ENCODE results near the gene AKT2. TPM values are rescaled to one million over a fixed set of nuclear protein-coding genes. Genes with fewer than 3 reads are reported as not detected.

AKT2 gene
- total and polyA plus RNA-seq, 10 of the 15 experiments (the other 5 are each of a cell fraction or from before 2014, with no cell fraction given), result 1.0 to 185 (median 71.5) TPM

GRCh38 chr19:40285353-40286234 lies 449 bp upstream of the AKT2 start (continued):
- TF ChIP-seq CREB1 (IDR thresholded peaks at IDR 0.05; ENCODE audit: low read depth), result peak; percentile 85
- TF ChIP-seq MAX (IDR thresholded peaks at IDR 0.05; ENCODE audit: low read depth, low read length), result no peak
- TF ChIP-seq E2F4 (IDR thresholded peaks at IDR 0.05; ENCODE audit: low read depth, low read length), result no peak
- TF ChIP-seq EED (IDR thresholded peaks at IDR 0.05; ENCODE audit: low read depth), result no peak
- no peak; the same call in 1 of the 2 replicates for TF ChIP-seq CHD2 (IDR thresholded peaks at IDR 0.05; ENCODE audit: borderline replicate concordance, low read depth, low read length)
- TF ChIP-seq DPF2 (IDR thresholded peaks at IDR 0.05), result peak; percentile 30; the same call in 1 of the 2 replicates
- no peak for TF ChIP-seq EZH2 (IDR thresholded peaks at IDR 0.05; ENCODE audit: borderline replicate concordance, control insufficient read depth, low read depth, low read length)
- TF ChIP-seq ASH2L (IDR thresholded peaks at IDR 0.05; ENCODE audit: borderline replicate concordance, low read depth), result no peak
- no peak for TF ChIP-seq REST (IDR thresholded peaks at IDR 0.05; ENCODE audit: low read depth, low read length)
- peak; percentile 39 for TF ChIP-seq E2F8 (IDR thresholded peaks at IDR 0.05; ENCODE audit: low read depth, partially characterized antibody)
- no peak for TF ChIP-seq CEBPB (IDR thresholded peaks at IDR 0.05; ENCODE audit: borderline replicate concordance in 1 of 2, low read depth in 2 of 2, low read length in 2 of 2)
- no peak for TF ChIP-seq ZBTB11 (CRISPR knock-in tag; IDR thresholded peaks at IDR 0.05)
- TF ChIP-seq ZZZ3 (IDR thresholded peaks at IDR 0.05; ENCODE audit: control insufficient read depth, insufficient read length, low read depth), result no peak
- TF ChIP-seq ZNF217 (IDR thresholded peaks at IDR 0.05), result peak; percentile 63
- TF ChIP-seq PAX5 (IDR thresholded peaks at IDR 0.05; ENCODE audit: borderline replicate concordance, low read depth, low read length), result 0 out of 2 replicates have a peak, but pooled peaks have one; percentile 31

Data from GM12878 (cell line).